ENCODE measurements around the gene PRDX2.
"Not testable (repeated sequence)": the region's sequence is repeated elsewhere in the genome, so short reads cannot be mapped to it uniquely, and the experiment has no call there.

PRDX2 gene

DNA sequence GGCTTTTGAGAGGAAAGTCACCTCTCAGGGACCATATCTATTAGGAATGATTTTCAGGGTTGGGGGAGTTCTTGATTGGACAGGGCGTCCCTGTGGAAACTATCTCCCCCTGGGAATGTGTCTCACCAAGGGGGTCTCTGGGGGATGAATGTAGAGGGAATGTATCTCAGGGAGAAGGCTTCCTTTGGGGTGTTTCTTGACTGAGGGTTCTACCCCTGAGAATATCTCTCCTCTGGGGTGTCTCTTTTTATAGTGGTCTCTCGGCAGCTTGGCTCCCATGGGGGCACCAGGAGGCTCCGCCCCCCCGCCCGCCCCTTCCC lies 31.8 kb upstream of the PRDX2 start:
- in situ Hi-C loops (cut with HindIII; ENCODE audit: low pct_ligation_motif_present, low sequenced_read_pairs), result no loop called here
- Histone ChIP-seq H3K27me3 (replicated peaks) (peaks cover 41% of the 10 kb centered on the region), H3K36me3 (replicated peaks) (no peaks in the 10 kb centered on the region), H3K27ac (no peak overlapping the region), H3K4me3 (ENCODE audit: low read depth, low read length) (no peak overlapping the region)
- DNase-seq, result no peak
- no peak for TF ChIP-seq CTCF (IDR thresholded peaks at IDR 0.05; ENCODE audit: low read depth, low read length, missing control alignments)

DNA sequence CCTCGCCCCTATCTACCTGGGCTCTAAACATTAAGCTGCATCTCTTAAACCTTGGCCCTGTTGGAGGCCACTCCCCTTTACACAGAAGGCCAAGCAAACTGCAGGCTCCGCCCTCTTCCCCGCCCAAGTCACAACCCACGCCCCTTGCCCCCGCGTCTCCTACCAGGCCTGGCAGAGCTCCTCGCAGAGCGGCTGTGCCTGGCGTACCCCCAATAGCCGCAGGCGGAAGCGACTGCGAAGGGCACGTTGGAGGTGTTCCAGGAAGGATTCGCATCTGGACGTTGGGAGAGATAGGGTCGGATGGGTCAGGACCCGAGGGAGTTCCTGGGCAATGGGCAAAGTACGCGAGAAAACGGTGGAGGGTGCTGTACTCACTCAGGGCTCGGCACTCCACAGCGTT lies 26.9 kb upstream of the PRDX2 start:
- no peak for DNase-seq
- Histone ChIP-seq H3K27ac (no peak overlapping the region), H3K27me3 (replicated peaks) (peaks cover 4% of the 10 kb centered on the region), H3K36me3 (replicated peaks) (no peaks in the 10 kb centered on the region), H3K4me3 (ENCODE audit: low read depth, low read length) (no peak overlapping the region)
- in situ Hi-C loops (cut with HindIII; ENCODE audit: low pct_ligation_motif_present, low sequenced_read_pairs), result no loop called here
- no peak for TF ChIP-seq CTCF (IDR thresholded peaks at IDR 0.05; ENCODE audit: low read depth, low read length, missing control alignments)

- H3K4me3 ChIP-seq (ENCODE audit: low read depth, low read length), result no peak overlapping the region
These were observed 23.9 kb upstream of the PRDX2 start for GRCh38 chr19:12825254-12826131.

DNA sequence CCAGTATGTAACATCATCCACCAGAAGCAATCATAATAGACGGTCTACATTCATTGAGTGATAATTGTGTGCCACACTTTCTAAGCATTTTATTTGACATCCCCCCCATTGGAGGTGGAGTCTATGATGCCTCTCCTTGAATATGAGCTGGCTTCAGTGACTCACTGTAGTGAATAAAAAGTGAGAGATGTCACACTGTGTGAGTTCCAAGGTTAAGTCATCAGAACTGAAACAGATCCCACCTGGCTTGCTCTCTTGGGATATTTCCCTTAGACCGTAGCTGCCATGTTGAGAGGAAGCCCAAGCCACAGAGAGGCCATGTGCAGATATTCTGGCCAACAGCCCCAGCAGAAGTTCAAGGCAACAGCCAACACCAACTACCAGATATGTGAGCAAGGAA lies 20.2 kb upstream of the PRDX2 start:
- in situ Hi-C loops (cut with HindIII; ENCODE audit: low pct_ligation_motif_present, low sequenced_read_pairs), result no loop called here
- TF ChIP-seq CTCF (IDR thresholded peaks at IDR 0.05; ENCODE audit: low read depth, low read length, missing control alignments), result no peak
- Histone ChIP-seq H3K36me3 (replicated peaks) (no peaks in the 10 kb centered on the region), H3K27me3 (replicated peaks) (no peaks in the 10 kb centered on the region), H3K27ac (no peak overlapping the region), H3K4me3 (ENCODE audit: low read depth, low read length) (no peak overlapping the region)
- no peak for DNase-seq

More at GRCh38 chr19:12825254-12826131, 23.9 kb upstream of the PRDX2 start:
- Histone ChIP-seq H3K27me3 (replicated peaks) (no peaks in the 10 kb centered on the region), H3K36me3 (replicated peaks) (no peaks in the 10 kb centered on the region), H3K27ac (no peak overlapping the region)
- TF ChIP-seq CTCF (IDR thresholded peaks at IDR 0.05; ENCODE audit: low read depth, low read length, missing control alignments), result peak; percentile 62
- in situ Hi-C loops (cut with HindIII; ENCODE audit: low pct_ligation_motif_present, low sequenced_read_pairs), result no loop called here
- no peak for DNase-seq

GRCh38 chr19:12817810-12818209 lies 16.2 kb upstream of the PRDX2 start:
- H3K27me3 ChIP-seq (replicated peaks); H3K4me3 ChIP-seq (ENCODE audit: low read depth, low read length); DNase-seq; H3K27ac ChIP-seq; in situ Hi-C loops (cut with HindIII; ENCODE audit: low pct_ligation_motif_present, low sequenced_read_pairs); H3K36me3 ChIP-seq (replicated peaks): not testable (repeated sequence)

DNA sequence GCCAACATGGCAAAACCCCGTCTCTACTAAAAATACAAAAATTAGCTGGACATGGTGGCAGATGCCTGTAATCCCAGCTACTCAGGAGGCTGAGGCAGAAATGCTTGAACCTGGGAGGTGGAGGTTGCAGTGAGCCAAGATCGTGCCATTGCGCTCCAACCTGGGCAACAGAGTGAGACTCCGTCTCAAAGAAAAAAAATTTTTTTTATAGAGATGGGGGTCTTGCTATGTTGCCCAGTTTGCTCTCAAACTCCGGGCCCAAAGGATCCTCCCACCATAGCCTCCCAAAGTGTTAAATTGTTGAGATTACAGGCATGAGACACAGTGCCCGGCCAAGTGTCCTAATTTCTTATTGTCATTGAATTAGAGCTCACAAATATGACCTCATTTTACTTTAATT lies 15.6 kb upstream of the PRDX2 start:
- H3K36me3 ChIP-seq (replicated peaks); DNase-seq; H3K27me3 ChIP-seq (replicated peaks); in situ Hi-C loops (cut with HindIII; ENCODE audit: low pct_ligation_motif_present, low sequenced_read_pairs); H3K4me3 ChIP-seq (ENCODE audit: low read depth, low read length); H3K27ac ChIP-seq: not testable (repeated sequence)

DNA sequence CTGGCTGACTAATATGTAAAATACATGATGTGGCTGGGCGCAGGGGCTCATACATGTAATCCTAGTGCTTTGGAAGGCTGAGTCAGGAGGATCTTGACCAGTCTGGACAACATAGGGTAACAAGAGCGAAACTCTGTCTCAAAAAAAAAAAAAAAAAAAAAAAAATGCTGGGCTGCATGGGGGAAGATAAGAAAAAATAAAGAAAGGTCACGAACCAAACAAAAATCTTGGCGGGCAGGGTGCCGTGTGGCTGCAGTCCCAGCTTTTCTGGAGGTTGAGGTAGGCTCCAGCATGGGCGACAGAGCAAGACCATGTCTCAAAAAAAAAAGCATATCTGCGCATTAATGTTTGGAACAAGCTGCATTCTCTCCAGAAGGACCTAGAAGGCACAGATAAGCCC lies 13.5 kb upstream of the PRDX2 start:
- Histone ChIP-seq H3K27me3 (replicated peaks) (no peaks in the 10 kb centered on the region), H3K36me3 (replicated peaks) (no peaks in the 10 kb centered on the region), H3K4me3 (ENCODE audit: low read depth, low read length) (no peak overlapping the region), H3K27ac (no peak overlapping the region)
- no peak for TF ChIP-seq CTCF (IDR thresholded peaks at IDR 0.05; ENCODE audit: low read depth, low read length, missing control alignments)
- in situ Hi-C loops (cut with HindIII; ENCODE audit: low pct_ligation_motif_present, low sequenced_read_pairs), result no loop called here
- no peak for DNase-seq
